H9 (cell line): ENCODE measurements around the gene JMJD8. TPM values are rescaled to one million over a fixed set of nuclear protein-coding genes. Genes with fewer than 3 reads are reported as not detected.
A peak's percentile ranks its signal among the peaks of the same experiment; 100 is the strongest.

Source experiments
- DNase-seq: peaks from one replicate; pipeline ENCODE4 v3.0.0-alpha.2; 2017
- H2AFZ ChIP-seq: one replicate; pipeline ENCODE4 v1.6.1; 2013; ENCODE audit warnings: mild to moderate bottlenecking, low read length, control low read depth, moderate library complexity
- H2AK5ac ChIP-seq: 2 replicates; pipeline ENCODE4 v1.6.1; 2013; ENCODE audit warnings: low read length, control low read depth, mixed read lengths; ENCODE audit not compliant: insufficient read length
- H2BK120ac ChIP-seq: one replicate; pipeline ENCODE4 v1.6.1; 2013; ENCODE audit warnings: low read depth, mild to moderate bottlenecking, low read length, control low read depth, inconsistent platforms; ENCODE audit not compliant: poor library complexity, severe bottlenecking
- H2BK12ac ChIP-seq: 2 replicates; pipeline ENCODE4 v1.6.1; 2013; ENCODE audit warnings: low read length, control low read depth, mixed read lengths, low read depth; ENCODE audit not compliant: insufficient read length
- H2BK15ac ChIP-seq: 2 replicates; pipeline ENCODE4 v1.6.1; 2013; ENCODE audit warnings: low read depth, low read length, control low read depth
- H2BK20ac ChIP-seq: one replicate; pipeline ENCODE4 v1.6.1; 2013; ENCODE audit warnings: low read depth, mild to moderate bottlenecking, low read length, control low read depth, inconsistent platforms; ENCODE audit not compliant: poor library complexity, severe bottlenecking
- H2BK5ac ChIP-seq: 2 replicates; pipeline ENCODE4 v1.6.1; 2013; ENCODE audit warnings: low read length, control low read depth, mixed read lengths; ENCODE audit not compliant: insufficient read length
- H3K14ac ChIP-seq: 2 replicates; pipeline ENCODE4 v1.6.1; 2013; ENCODE audit warnings: low read length, control low read depth; ENCODE audit not compliant: insufficient read depth
- H3K18ac ChIP-seq: 2 replicates; pipeline ENCODE4 v1.6.1; 2013; ENCODE audit warnings: low read depth, mild to moderate bottlenecking, mixed read lengths, low read length, control low read depth; ENCODE audit not compliant: insufficient read length
- H3K23ac ChIP-seq: 2 replicates; pipeline ENCODE4 v1.6.1; 2013; ENCODE audit warnings: low read length, control low read depth, mixed read lengths, low read depth; ENCODE audit not compliant: insufficient read length
- H3K23me2 ChIP-seq: 2 replicates; pipeline ENCODE4 v1.6.1; 2013; ENCODE audit warnings: low read depth, mild to moderate bottlenecking, mixed read lengths, low read length, control low read depth; ENCODE audit not compliant: insufficient read length, poor library complexity, severe bottlenecking
- H3K27ac ChIP-seq: 2 replicates; pipeline ENCODE4 v1.5.1; 2013; ENCODE audit warnings: low read length, control low read depth, mixed read lengths, low read depth; ENCODE audit not compliant: insufficient read length
- H3K27me3 ChIP-seq: 2 replicates; pipeline ENCODE4 v1.6.1; 2013; ENCODE audit warnings: low read length, control low read depth, inconsistent platforms; ENCODE audit not compliant: insufficient read depth
- H3K4ac ChIP-seq: 2 replicates; pipeline ENCODE4 v1.6.1; 2013; ENCODE audit warnings: low read depth, mild to moderate bottlenecking, control low read depth, inconsistent platforms, low read length, moderate library complexity
- H3K4me1 ChIP-seq: 2 replicates; pipeline ENCODE4 v1.6.1; 2013; ENCODE audit warnings: low read length, control low read depth, inconsistent platforms; ENCODE audit not compliant: insufficient read depth
- H3K4me2 ChIP-seq: 2 replicates; pipeline ENCODE4 v1.6.1; 2013; ENCODE audit warnings: low read length, control low read depth, mixed read lengths; ENCODE audit not compliant: insufficient read length, insufficient read depth
- H3K56ac ChIP-seq: 2 replicates; pipeline ENCODE4 v1.6.1; 2013; ENCODE audit warnings: low read depth, mild to moderate bottlenecking, mixed read lengths, low read length, control low read depth; ENCODE audit not compliant: insufficient read length
- H3K79me1 ChIP-seq: 2 replicates; pipeline ENCODE4 v1.6.1; 2013; ENCODE audit warnings: low read depth, mild to moderate bottlenecking, moderate library complexity, low read length, control low read depth, inconsistent platforms; ENCODE audit not compliant: insufficient read depth, poor library complexity, severe bottlenecking
- H3K79me2 ChIP-seq: 2 replicates; pipeline ENCODE4 v1.6.1; 2013; ENCODE audit warnings: low read length, control low read depth, inconsistent platforms; ENCODE audit not compliant: insufficient read depth
- H3K9ac ChIP-seq: 2 replicates; pipeline ENCODE4 v1.6.1; 2013; ENCODE audit warnings: low read length, control low read depth, mixed read lengths; ENCODE audit not compliant: insufficient read length; ENCODE audit errors: extremely low read depth
- H3K9me3 ChIP-seq: one replicate; pipeline ENCODE4 v1.6.1; 2013; ENCODE audit warnings: low read depth, low read length, inconsistent platforms; ENCODE audit not compliant: control insufficient read depth
- H3T11ph ChIP-seq: one replicate; pipeline ENCODE4 v1.6.1; 2013; ENCODE audit warnings: mild to moderate bottlenecking, low read length, control low read depth, inconsistent platforms
- H4K20me1 ChIP-seq: one replicate; pipeline ENCODE4 v1.6.1; 2013; ENCODE audit not compliant: control insufficient read depth, insufficient read length, insufficient read depth
- H4K5ac ChIP-seq: 2 replicates; pipeline ENCODE4 v1.6.1; 2013; ENCODE audit warnings: low read depth, mild to moderate bottlenecking, mixed read lengths, low read length, control low read depth; ENCODE audit not compliant: insufficient read length
- H4K8ac ChIP-seq: replicated peaks from 2 replicates; pipeline ENCODE4 v1.6.1; 2013; ENCODE audit warnings: low read length, control low read depth, mixed read lengths, low read depth; ENCODE audit not compliant: insufficient read length
- H4K91ac ChIP-seq: 2 replicates; pipeline ENCODE4 v1.6.1; 2013; ENCODE audit warnings: low read depth, mild to moderate bottlenecking, moderate library complexity, mixed read lengths, low read length, control low read depth; ENCODE audit not compliant: insufficient read length
- H3K27ac Mint-ChIP-seq, 3 experiments: 2 replicates in 2 of 3; 3 replicates in 1 of 3; pipeline ENCODE4 v1.8.0; 2020 to 2021; ENCODE audit warnings: mixed read lengths in 3 of 3, mild to moderate bottlenecking in 1 of 3, moderate library complexity in 1 of 3
- H3K27me3 Mint-ChIP-seq: 2 replicates; pipeline ENCODE4 v1.8.0; 2021; ENCODE audit warnings: low read depth, mild to moderate bottlenecking, moderate library complexity, mixed read lengths
- H3K36me3 Mint-ChIP-seq, 3 experiments: 2 replicates in 2 of 3; 3 replicates in 1 of 3; pipeline ENCODE4 v1.8.0; 2020 to 2021; ENCODE audit warnings: low read depth in 3 of 3, mixed read lengths in 3 of 3; ENCODE audit not compliant: insufficient read depth in 1 of 3
- H3K4me1 Mint-ChIP-seq, 2 experiments: 2 replicates each; pipeline ENCODE4 v1.8.0; 2020; ENCODE audit warnings: mixed read lengths in 2 of 2
- H3K4me3 Mint-ChIP-seq, 2 experiments: 2 replicates in 1 of 2; 3 replicates in 1 of 2; pipeline ENCODE4 v1.8.0; 2020 to 2021; ENCODE audit warnings: mild to moderate bottlenecking in 2 of 2, mixed read lengths in 2 of 2, moderate library complexity in 1 of 2
- H3K9me3 Mint-ChIP-seq, 2 experiments: 2 replicates in 1 of 2; 3 replicates in 1 of 2; pipeline ENCODE4 v1.8.0; 2020; ENCODE audit warnings: mild to moderate bottlenecking in 2 of 2, mixed read lengths in 2 of 2, moderate library complexity in 1 of 2
- CTCF ChIP-seq: fragments of 200-600 bp; sonication (generic); conservative IDR thresholded peaks from 3 replicates; pipeline ENCODE4 v1.8.0; 2021; ENCODE audit warnings: antibody characterized with exemption, mild to moderate bottlenecking
- WGBS: extraction: QIAGEN DNeasy Blood & Tissue Kit; methylation state at CpG from one replicate; pipeline ENCODE4 v1.1.7; 2013; ENCODE audit warnings: missing lambda C conversion rate, low lambda C conversion rate, mixed read lengths; ENCODE audit not compliant: insufficient read length; ENCODE audit errors: extremely low coverage; 5-methylcytosine and 5-hydroxymethylcytosine counted together
- total RNA-seq: library from RNA; stranded (reverse); gene quantifications from 2 replicates; pipeline ENCODE4 v1.2.1, GENCODE V29; 2021

The JMJD8 gene
- total RNA-seq, 1 experiment from 2014 or later: 52.7 TPM

DNA sequence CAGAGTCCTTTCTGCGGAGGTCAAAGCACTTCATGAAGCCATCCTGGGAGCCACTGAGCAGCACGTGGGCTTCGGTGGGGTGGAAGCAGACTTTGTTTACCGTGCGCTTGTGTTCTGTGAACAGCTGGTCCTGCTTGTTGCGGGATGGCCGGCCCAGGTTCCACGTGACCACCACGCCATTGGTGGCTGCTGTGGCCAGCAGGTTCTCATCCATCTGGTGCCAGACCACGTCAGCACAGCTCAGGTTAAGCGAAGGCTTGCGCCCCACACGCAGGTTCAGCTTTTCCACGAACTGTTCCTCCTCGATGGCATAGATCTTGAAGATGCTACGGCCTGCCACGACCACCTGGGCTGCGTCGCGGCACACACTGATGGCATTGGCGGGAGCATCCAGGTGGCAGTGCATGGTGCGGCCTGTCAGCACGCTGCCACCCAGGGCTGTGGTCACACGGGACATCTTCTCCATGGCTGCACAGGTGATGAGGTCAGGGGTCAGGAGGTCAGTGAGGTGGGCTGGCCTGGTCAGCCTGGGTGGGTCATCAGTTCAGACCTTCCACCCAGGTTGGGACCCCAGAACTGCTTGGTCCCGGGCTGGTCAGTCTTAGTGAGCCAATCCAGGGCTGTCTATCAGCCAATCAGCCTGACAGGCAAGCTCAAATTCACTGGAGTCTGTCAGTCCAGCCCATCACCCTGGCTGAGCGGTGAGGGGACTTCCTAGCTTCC, 5.2 kb upstream of the JMJD8 start:
- H3K4me1 Mint-ChIP-seq: peaks cover 0 to 7% of the 10 kb centered on the region in 2 experiments; a peak in 3 of 4 replicates
- H4K8ac ChIP-seq: no peak overlapping the region
- H3K4me3 Mint-ChIP-seq: peak overlapping the region; percentile 85 to 90
- no peak overlapping the region for H3K23ac ChIP-seq
- H2BK120ac ChIP-seq: no peak overlapping the region
- H3K79me1 ChIP-seq: no peaks in the 10 kb centered on the region
- no peak overlapping the region for H2AFZ ChIP-seq
- H2BK5ac ChIP-seq: no peak overlapping the region
- no peak overlapping the region for H3K56ac ChIP-seq
- H3K18ac ChIP-seq: no peak overlapping the region
- H2AK5ac ChIP-seq: no peak overlapping the region
- no peaks in the 10 kb centered on the region for H4K20me1 ChIP-seq
- no peak overlapping the region for H2BK20ac ChIP-seq
- H3K4me2 ChIP-seq: peak overlapping the region; percentile 69
- TF ChIP-seq CTCF: no peak
- no peak overlapping the region for H3K14ac ChIP-seq
- DNase-seq: no peak
- peaks cover 2 to 23% (median 20%) of the 10 kb centered on the region in 3 experiments; a peak in 5 of 7 replicates for H3K36me3 Mint-ChIP-seq
- no peaks in the 10 kb centered on the region for H3K79me2 ChIP-seq
- WGBS: no CpG with 5 or more reads among the region's 26 CpGs
- H3K9ac ChIP-seq: peak overlapping the region; percentile 57
- H3K4me1 ChIP-seq: no peaks in the 10 kb centered on the region
- no peaks in the 10 kb centered on the region; a peak in 1 of 5 replicates for H3K9me3 Mint-ChIP-seq
- H2BK15ac ChIP-seq: no peak overlapping the region
- H3K4ac ChIP-seq: no peak overlapping the region
- H3K23me2 ChIP-seq: peaks cover 17% of the 10 kb centered on the region
- peaks cover 11% of the 10 kb centered on the region; the same call in 1 of the 2 replicates for H3K27me3 ChIP-seq
- H3K27me3 Mint-ChIP-seq: peaks cover 35% of the 10 kb centered on the region
- no peaks in the 10 kb centered on the region for H3K9me3 ChIP-seq
- H3K27ac ChIP-seq: no peak overlapping the region
- H4K5ac ChIP-seq: no peak overlapping the region
- peak overlapping the region in 1 of 3 experiments; percentile 62; a peak in 1 of 7 replicates for H3K27ac Mint-ChIP-seq
- no peak overlapping the region for H2BK12ac ChIP-seq
- no peak overlapping the region for H3T11ph ChIP-seq
- H4K91ac ChIP-seq: no peak overlapping the region
